Brain pericyte (primary cell): Measurements from ENCODE around the gene FZD7.
A peak's percentile ranks its signal among the peaks of the same experiment; 100 is the strongest.

Experiments used
- DNase-seq: peaks from one replicate; pipeline ENCODE4 v3.0.0-alpha.2; 2012; ENCODE audit warnings: low read depth, low spot score

The FZD7 gene

DNA sequence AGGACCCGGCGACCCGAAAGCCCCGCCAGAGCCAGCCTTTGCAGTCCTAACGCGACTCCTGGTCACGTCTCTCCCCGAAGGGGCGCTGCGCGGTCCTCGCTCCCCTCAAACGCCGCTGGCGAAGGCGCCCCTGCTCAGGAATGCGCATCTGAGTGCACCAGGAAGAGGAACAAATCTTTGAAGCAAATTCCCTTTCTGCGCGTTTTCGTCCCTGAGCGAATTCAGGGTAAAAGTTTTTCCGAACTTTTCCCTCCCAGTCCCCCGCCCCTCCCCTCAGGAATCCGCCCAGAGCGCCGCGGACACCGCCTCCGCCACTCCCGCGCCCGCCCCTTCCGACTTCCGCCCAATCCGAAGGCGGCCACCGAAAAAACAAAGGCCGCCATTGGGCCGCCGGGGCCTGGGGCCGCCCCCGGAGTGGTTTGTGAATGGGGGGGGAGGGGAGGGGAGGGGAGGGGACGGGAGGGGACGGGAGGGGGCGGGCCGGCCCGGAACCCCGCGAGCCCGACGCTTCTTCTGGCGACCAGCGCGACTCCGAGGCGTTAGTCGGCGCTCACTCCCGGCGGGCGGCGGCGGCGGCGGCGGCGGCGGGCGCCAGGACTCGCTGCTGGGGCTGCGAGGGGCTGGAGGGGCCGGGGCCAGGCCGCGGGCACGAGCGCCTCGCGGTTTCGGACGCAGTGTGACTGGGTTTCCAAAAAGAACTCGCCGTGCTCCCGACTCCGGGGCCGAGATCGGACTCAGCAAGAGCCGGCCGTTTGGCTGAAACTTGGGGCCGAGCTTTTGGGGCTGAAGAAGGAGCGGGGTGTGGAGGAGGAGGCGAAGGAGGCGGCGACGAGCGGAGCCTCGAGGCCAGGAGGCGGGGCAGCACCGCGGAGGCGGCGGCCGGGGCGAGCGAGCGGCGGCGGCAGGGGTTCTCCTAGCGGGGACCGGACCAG is at the start of gene FZD7:
FZD7 (plus strand) TSS at position 539 of the 932 bp plus-strand sequence. CDS start 793 bp downstream, outside the sequence.
- peak; percentile 62 for DNase-seq

DNA sequence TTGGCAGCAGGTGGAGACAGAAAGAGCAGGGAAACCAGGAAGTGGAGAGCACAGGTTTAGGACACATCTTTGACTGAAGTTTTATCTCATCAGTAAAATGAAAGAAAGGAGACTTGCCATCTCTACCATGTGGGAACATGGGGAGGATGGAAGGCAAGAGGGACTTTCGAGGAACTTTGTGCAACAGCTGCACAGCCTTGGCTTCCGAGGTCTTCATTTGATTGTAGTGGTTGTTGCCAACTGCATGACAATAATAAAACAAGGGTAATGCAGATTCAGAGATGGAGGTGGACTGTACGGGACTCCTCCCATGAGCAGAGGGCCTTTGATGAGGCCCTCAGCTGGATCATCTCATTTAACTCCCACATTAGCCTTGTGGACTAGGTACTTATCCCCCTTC is 49.3 kb upstream of the FZD7 start:
- no peak for DNase-seq

DNA sequence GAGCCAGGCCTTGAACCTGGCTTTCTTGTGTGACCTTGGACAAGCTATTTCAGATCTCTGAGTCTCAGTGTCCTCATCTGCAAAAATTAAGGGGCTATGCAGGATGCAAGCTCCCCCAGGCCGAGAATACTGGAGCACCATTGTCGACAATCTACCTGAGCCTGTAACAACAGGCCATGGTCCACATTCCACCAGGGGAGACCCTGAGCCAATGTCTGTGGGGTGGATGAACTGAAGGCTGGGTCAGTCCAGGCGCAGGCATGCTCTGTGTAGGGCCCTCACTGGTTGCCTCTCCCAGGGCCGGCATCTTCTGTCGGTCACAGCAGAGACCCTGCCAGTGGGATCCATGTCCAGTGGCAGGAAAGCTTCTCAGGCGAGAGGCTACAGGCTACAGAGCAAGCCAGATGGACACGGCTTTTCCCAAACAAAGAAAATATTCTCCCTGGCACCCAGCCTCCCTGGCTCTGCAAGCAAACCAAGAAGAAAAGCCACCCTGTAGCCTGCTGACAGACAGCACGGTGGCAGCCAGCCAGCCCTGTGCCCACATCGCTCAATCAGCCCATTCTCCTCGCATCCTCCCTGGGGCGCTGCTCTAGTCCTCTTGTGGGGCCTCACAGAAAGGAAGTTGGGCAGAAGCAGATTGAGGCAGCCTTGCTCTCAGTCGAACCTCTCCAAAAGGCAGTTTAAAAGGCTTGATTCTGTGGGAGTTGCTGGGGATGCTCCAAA is 48.7 kb upstream of the FZD7 start:
- DNase-seq, result no peak

DNA sequence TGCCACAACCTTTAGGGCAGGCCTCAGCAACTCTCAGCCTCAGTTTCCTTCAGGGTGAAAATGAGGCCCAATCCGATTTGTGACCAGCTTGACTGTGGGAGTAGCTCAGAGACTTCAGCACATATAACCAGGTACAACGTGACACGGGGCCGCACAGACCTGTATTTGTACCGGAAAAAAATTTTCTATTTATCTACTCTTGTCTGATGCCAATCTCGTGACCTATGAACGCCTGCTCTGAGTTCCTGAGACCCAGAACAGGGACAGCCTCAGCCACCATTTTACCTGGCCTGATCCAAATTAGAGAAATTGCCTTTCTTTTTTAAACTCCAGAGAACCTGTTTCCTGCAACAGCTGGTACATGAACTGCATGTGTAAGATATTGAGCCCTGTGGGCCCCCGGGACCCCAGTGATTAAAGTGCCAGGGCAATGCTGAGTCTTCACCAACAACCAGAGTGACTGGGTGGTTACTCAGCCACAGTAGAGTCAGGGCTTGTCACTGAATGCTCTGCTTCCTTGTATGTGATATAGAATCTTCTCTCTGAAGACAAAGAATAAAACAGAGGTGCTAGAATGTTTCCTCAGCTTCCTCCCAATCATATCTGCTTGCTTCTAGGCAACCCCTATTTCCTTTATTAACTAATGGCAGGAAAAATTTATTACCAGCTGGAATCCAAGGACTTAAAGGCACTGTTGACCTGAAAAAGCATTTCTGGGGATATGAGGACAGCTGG is 47.8 kb upstream of the FZD7 start:
- DNase-seq, result no peak

DNA sequence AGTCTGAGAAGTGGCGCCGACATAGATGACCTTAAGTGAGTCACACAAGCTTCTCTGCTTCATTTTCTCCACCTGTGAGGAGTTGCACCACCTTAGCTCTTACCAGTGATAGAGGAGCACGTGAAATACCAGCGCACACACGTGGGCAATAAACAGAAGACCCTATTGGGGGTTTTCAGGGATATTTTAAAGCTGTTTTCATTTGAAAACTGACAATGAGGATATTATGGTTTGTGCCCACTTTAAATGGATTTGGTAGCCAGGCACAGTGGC is 47.3 kb upstream of the FZD7 start:
- no peak for DNase-seq

DNA sequence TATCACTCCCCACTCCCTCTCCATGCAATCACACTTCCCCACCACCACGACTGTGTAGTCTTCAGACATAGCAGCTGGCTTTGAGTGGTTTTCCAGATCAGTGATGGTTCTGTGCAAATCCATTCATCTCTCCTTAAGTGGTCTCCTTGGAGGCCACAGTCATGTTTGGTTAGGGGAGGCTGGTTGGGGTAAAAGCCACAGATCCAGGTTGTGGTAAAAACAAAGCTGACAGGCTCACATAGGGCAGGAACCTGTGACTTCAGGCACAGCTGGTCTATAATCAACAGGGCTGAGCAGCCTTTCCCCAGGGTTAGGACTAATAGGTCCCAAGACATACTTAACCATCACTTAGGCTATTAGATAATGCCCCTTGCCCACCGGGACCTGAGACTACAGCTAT is 46.2 kb upstream of the FZD7 start:
- DNase-seq, result no peak

DNA sequence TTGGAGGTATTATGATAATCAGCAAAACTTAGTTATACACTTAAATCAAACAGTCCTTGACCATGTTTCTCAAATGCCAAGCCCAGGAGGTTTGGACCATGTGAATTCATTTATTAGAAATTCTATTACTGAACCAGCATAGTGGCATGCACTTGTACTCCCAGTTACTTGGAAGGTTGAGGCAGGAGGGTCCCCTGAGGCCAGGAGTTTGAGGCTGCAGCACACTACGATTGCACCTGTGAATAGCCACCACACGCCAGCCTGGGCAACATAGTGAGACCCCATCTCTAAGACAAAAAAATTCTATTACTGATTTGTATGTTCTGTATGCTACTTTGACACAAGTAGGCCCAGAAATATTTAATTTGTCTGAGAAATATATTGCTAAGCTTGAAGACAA is 43.6 kb upstream of the FZD7 start:
- DNase-seq, result no peak

DNA sequence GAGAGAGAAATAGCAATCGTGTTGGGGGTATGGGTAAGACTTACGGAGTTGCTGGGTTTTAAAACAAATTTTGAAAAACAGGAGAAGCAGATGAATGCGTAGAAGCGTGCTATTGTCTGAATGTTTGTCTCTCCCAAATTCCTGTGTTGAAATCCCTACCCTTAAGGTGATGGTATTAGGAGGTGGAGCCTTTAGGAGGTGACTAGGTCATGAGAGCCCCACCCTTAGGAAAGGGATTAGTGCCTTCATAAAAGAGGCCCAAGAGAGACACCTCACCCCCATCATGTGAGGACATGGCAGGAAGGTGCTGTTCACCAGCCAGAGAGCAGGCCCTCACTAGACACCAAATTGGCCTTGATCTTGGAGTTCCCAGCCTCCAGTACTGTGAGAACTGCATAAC is 40.7 kb upstream of the FZD7 start:
- no peak for DNase-seq

DNA sequence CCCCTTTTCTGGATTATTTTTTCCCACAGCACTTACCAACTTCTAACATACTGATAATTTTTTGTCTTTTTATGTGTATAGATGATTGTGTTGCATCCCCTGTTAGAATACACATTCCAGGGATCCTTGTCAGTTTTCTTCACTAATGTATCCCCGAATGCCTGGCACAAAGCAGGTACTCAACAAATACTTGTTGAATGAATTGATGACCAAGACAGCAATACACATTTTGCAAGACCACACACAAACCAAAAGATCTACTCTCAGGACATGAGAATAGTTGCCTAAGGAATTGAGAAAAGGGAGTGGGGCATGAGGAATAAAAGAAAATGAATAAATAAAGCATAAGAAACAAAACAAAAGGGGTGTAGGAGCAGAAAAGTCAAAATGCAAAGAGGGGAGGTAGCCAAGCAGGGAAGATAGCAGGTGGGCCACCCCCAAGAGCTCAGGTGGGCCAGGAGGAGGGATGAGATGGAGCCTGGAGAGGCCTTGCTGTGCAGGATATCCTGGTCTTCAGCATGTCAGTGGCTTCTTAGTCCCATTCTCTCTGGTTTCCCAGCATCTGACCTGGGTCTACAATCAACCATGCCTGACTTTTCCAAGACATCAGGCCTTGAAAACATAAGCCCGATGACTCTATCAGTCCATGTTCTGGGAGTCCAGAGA is 38.5 kb upstream of the FZD7 start:
- DNase-seq, result no peak

DNA sequence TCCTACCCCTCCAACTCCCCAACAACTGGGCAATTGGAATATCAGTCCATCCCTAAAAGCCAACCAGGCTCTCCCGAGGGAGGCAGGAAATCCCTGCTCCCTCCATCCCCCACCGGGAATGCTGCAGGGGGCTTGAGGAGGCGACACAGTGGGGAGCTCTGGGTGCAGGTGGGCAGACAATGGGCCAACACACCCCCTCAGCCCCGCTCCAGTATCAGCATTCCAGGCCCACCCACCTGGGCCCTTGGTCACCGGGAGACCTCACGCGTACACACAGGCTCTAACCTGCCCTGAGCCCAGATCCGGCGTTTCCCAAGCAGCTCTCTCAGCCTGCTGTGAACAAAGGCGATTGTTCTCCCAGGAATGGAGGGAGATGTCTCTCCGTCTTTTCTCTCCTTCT is 37.6 kb upstream of the FZD7 start:
- no peak for DNase-seq

DNA sequence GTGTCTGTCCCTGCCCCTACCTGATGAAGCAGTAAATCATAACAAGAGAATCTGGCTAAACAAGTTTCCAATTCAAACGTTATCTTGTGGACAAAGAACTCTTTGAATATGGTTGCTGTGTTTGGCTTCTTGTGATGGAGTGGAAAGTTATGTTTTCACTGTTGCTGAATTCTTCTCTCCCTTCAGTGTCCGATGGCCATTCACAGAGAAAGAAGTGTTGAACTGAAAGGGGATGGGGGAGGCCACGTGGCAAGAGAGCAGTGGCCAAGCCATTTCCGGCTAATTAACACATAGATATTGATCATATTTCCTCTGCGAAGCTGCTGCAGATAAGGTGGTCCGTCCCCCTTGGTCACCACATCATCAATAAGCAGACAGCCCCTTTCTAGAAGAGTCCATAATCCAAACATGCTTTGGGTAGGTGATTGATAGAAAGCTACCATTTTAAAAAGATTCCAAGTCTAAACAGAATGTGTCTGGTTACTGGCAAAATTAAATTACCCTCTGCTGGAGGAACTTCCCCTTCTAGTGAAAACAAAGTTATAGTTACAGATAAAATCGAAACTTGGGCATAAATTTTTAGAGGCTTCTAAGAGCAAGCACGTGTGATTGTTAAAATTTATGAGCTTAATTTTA is 36.9 kb upstream of the FZD7 start:
- no peak for DNase-seq

DNA sequence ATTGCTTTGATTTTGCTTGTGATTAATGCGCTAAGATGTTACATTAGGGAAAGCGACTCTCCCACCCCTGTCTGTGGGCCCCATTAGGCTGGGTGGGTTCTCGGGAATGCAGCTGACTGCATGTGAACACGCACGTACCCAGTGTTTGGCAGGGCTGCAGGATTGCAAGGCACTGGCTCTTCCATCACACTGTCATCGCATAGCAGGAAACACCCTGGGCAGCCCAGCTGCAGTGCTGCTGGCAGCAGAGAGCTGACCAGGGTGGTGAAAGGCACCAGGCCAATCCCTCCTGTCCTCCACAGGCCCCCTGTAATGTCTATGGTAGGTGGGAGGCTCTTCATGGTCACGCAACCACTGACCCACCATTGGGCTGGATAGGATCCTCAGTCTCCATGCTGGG is 34.4 kb upstream of the FZD7 start:
- no peak for DNase-seq

DNA sequence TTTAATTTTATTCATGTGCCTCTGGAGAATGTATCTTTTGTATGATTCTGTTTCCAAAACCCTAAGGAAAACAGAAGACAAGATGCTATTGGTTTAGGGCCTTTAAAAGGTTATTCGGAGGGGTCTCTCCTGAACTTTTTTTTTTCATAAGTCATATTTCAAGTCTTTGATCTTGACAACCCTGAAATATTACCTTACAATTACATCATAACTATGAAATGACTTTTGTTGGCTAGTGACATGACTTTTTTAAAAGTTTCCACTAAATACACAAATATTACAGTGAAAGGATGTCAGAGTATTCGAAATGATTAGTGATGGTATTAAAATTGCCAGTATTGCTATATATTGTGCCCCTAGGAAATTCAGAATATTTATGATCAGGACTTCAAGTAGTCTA is 31.8 kb upstream of the FZD7 start:
- DNase-seq, result no peak

DNA sequence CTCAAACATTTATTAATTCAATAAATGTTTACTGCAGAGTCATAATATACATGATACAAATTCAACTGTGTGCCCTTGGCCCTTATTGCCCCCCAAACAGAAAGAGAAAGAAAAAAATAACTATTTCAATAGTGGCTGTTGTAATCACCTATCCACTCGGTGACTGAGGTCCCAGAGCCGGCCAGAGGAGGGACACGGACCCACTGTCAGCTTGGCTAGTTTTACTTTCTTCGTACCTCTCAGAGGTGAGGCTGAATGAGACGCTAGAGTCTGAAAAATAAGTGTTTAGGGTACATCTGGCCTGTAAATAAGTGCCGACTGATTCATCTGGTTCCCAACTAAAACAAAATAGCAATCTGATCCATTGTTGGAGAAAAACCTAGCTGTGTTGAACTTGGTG is 31.3 kb upstream of the FZD7 start:
- DNase-seq, result no peak

DNA sequence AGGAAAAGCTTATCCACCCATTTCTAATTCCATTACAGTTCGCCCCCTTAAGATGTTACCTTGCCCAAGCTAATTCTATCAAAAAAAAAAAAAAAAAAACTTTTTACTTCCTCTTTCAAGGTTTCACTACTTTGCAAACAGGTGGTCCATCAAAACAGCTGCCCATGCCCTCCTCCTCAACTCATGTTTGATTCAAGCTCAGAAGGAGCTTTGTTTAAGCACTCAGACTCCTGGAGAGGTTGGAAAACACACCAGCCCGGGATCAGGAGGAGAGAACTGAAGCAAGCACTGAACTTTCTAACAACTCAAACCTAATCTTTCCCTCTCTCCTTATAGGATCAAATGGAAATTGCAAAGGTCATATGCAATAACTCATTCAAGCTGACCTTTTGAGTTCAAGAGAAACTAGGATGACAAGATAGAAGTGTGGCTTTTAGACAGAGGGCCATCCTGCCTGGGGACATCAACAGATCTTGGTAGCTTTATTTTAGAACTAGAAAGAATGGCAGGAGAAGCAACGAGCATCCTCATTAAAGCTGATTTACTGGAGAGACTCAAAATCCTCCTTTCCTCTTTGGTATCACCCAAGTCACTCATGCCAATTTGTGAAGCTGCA is 28.3 kb upstream of the FZD7 start:
- DNase-seq, result no peak

DNA sequence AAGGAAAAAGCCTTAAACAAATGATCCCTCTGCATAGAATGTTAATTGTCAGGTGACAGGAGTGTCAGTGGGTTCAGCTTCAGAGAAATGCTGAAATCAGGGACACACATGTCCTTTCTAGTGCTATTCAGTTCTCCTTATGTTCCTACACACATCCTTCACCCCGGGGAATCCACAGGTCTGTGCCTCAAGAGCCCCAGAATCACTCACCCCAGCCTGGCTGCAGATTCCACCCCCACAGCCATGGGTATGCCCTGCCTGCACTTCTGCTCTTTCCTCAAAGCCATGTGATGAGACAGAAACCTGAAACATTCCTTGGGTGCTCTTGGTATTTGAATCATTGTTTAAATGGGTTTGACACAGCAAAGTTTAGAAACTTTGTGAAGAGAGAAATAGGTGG is 27.4 kb upstream of the FZD7 start:
- no peak for DNase-seq

DNA sequence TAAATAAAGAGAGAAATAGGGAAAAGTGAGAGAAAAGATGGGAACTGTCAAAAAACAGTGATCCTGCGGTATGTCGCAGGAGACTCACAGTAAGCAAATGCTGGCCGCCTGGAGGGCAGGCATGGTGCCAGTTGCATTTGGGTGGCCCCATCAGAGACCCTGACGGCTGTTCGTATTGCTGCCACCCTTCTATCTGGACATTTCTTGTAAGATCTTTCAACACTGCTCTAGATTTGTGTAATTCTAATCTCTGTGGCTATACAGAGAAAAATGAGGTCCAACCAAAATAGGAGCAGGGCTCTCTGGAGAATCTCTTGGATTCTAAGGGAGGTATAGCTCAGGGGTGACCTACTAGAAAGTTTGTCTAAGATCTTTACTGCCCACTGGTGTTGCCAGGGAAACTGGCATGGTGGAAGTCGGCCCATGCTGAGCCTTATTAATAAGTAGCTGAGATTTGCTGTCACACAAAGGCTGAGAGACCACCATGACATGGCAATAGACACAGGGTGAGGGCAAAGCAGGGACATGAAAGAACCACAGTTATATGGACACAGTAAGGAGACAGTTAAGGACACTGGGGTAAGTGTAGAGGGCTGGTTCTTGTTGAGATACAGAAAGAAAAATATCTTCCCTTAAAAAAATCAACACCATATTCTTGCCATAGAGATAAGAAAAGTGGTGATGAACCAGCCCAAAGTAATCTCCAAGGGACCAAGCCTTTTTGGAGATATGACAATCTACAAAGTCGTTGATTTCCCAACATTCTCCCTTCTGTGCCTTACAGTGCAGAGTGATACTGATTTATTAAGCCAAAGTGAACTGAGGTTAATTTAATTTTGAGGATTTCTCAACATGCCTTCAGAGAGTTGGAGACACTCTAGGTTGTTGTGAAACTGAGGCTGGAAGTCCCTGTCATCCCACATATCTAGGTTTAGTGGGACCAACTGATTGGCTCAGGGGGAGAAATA is 26.4 kb upstream of the FZD7 start:
- no peak for DNase-seq

DNA sequence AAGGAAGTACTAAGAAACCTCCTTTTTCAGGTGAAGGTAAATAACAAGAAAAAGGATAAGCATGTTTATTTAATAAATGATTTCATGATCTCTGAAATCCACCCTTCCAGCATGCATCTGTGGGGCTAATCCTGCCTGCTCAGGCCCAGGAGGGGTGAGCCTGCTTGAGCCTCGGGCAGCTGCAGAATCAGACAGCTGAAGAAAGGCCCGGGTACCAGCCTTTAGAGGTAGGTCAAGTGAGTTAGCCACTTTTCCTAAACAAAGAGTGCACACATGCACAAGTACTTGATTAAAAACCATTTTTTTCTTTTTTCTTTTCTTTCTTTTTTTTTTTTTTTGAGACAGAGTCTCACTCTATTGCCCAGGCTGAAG is 25.7 kb upstream of the FZD7 start:
- DNase-seq, result no peak

DNA sequence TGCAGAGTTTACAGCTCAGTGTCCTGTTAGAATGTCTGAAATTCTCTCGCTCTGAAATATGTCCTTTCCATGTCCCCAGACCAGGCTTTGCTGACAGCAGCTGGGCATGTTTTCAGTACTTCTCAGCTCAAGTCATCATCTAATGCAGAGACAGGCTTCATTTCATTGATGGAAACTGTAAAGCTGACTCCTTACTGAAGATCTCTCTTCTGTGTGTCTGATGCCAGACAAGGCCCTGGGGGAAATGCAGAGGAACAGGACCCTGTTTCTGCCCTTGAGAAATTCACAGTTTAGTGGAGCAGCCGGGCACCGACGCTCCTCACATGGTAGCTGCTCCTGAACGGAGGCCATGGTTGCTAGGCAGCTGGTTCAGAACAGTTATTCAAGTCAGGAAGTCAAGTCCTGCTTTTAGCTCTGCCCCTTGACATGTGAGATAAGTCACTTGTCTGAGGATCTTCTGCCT is 24.6 kb upstream of the FZD7 start:
- DNase-seq, result no peak

DNA sequence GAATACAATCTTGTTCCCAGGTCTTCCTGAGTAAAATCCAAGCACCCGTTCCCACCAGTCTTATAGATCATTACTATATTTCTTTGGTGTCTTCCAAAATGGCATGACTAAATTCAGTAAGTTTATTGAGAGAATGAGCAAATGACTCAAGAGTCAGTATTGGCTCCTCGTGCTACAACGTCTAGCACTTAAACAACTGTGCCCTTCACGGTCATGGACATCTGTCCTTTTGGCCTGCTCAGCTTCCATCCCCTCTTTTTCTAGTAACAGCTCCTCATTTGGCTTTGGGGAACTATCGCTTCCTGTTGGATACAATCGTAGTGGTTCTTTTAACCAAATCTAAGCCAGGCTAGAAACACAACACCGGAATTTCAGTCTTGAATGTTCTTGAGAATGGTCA is 24.1 kb upstream of the FZD7 start:
- DNase-seq, result no peak
